ENCODE measurements around the gene TAMALIN.
A peak's percentile ranks its signal among the peaks of the same experiment; 100 is the strongest.

Gene TAMALIN

DNA sequence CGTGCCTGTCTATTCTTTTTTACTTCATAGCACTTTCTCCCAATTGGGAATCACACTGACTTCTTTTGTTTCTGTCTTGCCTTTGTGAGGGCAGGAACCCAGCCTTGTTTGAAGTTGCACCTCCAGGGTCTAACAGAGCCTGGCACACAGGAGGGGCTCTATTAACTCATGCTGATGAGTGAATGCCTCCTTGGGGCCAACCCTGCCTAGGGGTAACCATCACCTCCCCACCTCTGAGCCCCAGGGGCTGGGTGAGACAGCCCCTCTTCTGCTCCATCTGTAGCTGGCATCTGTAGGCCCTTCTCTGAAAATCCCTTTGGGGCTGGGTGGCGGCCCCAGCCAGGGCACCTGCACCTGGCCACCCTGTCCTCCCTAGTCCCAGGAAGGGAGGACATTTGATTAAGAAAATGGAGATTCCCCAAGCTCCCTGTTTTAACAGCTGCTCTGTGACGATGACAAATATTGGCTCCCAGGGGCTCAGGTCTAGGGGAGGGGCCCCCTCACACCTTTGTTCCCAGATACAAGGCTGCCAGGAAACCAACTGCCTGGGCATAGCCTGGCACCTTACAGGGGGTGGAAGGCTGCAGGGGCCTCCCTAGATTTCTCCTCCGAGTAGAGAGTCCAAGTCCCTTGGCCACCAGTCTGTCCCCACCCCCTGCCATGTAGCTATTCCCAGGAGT is 11.8 kb downstream of the TAMALIN start:
- TF ChIP-seq, protein P1, sequence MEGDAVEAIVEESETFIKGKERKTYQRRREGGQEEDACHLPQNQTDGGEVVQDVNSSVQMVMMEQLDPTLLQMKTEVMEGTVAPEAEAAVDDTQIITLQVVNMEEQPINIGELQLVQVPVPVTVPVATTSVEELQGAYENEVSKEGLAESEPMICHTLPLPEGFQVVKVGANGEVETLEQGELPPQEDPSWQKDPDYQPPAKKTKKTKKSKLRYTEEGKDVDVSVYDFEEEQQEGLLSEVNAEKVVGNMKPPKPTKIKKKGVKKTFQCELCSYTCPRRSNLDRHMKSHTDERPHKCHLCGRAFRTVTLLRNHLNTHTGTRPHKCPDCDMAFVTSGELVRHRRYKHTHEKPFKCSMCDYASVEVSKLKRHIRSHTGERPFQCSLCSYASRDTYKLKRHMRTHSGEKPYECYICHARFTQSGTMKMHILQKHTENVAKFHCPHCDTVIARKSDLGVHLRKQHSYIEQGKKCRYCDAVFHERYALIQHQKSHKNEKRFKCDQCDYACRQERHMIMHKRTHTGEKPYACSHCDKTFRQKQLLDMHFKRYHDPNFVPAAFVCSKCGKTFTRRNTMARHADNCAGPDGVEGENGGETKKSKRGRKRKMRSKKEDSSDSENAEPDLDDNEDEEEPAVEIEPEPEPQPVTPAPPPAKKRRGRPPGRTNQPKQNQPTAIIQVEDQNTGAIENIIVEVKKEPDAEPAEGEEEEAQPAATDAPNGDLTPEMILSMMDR (conservative IDR thresholded peaks at IDR 0.05; ENCODE audit: control insufficient read depth, insufficient read depth, low read depth, low read length), result no peak
- DNase-seq (ENCODE audit: low read depth), result no peak
- no peak overlapping the region for H3K4me3 ChIP-seq (ENCODE audit: control insufficient read depth, low read depth, low read length)

DNA sequence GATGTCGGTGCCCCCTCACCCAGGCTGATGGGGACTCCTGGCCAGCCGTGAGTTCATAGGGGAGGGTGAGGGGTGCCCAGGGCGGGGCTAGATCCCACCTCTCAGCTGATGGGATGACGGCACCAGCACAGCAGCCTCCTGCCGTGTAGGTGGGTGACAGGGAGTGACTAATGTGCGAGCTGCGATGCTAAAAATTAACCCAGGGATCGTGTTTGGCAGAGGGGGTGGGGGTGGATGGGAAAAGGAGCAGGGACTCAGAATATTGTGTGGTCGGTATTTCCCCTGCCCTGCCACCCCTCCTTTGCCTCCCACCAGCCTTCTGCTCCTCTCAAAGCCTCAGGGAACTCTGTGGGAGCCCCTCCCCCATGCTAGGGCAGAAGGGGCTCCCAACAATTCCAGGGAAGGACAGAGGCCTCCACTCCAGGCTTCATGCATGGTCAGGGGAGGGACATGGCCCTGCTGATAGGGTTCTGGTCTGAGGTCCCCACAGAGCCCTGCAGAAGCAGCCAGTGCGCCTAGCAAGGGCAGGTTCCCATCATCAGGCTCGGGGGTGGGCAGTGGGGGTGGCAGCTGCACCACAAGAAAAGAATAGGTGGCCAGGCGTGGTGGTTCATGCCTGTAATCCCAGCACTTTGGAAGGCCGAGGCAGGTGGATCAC is 12.5 kb downstream of the TAMALIN start:
- TF ChIP-seq, protein P1 (conservative IDR thresholded peaks at IDR 0.05; ENCODE audit: control insufficient read depth, insufficient read depth, low read depth, low read length), result no peak

DNA sequence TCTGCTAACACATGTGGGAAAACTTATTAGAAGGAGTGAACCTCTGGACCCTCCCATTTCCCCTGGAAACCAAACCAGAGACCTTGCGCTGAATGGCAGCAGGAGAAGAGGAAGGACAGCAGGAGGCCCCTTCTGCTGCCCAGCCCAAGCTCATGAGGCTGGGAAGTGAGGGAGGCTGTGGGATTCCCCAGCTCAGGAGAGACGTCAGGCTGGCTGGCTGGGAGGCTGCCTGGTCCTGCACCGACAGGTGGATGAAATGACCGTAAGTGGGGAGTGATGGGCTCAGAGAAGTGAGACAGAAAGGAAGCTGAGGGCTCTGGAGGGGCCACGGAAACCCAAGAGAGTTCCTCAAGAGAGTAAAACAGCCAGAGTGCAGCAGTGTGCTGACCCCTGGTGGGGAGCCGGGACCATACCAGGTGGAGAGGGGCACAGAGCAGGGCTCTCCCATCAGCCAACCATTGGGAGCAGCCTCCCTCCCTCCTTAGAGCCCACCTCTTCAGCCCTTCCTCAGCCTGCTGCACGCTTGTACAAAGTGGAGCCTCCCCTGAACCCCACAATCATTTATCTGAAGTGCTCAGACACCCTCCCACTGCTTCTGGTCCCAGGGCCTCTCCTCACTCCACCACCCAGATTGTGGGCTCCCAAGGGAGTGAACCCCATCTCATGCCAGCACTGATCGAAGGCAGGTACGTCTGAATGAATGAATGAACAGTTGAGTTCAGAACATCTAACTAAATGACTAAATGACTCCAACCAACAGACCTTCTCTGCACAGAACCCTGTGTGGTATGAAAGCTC is 14.0 kb downstream of the TAMALIN start:
- TF ChIP-seq, protein P1 (conservative IDR thresholded peaks at IDR 0.05; ENCODE audit: control insufficient read depth, insufficient read depth, low read depth, low read length), result peak; percentile 65
- peak; percentile 39 for DNase-seq (ENCODE audit: low read depth)
- H3K4me3 ChIP-seq (ENCODE audit: control insufficient read depth, low read depth, low read length), result no peak overlapping the region

More for the DNA sequence above, 12.5 kb downstream of the TAMALIN start:
- H3K4me3 ChIP-seq (ENCODE audit: control insufficient read depth, low read depth, low read length), result no peak overlapping the region
- DNase-seq (ENCODE audit: low read depth), result no peak

DNA sequence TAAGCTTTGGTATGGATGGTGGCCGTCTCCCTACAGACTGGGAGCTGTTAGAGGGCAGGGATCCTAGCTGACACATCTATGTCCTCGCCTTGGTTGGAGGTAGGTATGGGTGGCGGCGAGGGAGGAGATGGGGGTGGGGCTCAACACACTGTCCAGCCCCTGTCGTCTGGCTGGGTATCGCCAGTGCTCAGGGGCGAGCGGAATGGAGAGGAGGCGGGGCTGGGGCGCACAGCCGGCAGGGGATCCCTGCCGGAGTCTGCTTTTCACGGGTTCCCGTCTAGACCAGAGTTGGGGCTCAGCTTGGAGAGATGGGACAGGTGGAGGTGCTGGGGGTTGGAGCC is 16.1 kb downstream of the TAMALIN start:
- H3K4me3 ChIP-seq (ENCODE audit: control insufficient read depth, low read depth, low read length), result no peak overlapping the region
- TF ChIP-seq, protein P1 (conservative IDR thresholded peaks at IDR 0.05; ENCODE audit: control insufficient read depth, insufficient read depth, low read depth, low read length), result no peak
- no peak for DNase-seq (ENCODE audit: low read depth)

DNA sequence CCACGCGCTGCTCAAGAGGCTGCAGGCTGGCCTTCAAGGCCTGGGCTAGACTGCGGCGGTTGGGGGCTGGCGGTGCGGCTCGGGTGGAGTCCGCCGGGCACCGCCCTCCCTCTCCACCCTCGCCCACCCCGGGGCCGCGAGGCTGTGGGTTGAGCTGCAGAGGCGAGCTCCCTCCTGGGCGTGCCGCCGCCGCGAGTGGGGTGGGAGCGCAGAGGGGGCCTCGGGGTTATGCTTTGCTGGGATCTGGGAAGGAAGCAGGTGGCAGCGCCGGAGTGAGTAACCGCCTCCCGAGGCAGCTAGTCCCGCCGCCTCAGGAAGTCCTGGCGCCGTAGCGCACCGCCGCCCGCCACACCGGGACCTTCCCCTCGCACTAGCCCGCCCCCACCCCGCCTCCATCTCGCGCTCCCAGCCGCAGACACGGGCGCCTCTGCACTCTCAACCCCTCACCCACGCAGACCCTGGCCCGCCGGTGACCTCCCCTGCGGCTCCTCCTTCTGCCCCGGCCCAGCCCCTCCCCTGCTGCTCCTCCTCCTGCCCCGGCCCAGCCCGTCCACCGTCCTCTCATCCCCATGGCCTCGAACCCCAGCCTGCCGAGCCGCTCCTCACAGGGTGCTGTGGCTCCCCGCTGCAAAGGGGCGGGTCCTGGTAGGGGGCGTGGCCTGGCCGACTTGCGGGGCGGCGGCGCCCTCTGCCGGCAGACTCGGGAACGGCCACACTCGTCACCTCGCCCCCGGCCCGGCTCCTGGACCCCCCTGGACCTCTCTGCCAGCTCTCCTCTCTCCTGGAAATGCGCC is 16.6 kb downstream of the TAMALIN start:
- peak; percentile 48 for DNase-seq (ENCODE audit: low read depth)
- H3K4me3 ChIP-seq (ENCODE audit: control insufficient read depth, low read depth, low read length), result peak overlapping the region; percentile 39
- TF ChIP-seq, protein P1 (conservative IDR thresholded peaks at IDR 0.05; ENCODE audit: control insufficient read depth, insufficient read depth, low read depth, low read length), result no peak

DNA sequence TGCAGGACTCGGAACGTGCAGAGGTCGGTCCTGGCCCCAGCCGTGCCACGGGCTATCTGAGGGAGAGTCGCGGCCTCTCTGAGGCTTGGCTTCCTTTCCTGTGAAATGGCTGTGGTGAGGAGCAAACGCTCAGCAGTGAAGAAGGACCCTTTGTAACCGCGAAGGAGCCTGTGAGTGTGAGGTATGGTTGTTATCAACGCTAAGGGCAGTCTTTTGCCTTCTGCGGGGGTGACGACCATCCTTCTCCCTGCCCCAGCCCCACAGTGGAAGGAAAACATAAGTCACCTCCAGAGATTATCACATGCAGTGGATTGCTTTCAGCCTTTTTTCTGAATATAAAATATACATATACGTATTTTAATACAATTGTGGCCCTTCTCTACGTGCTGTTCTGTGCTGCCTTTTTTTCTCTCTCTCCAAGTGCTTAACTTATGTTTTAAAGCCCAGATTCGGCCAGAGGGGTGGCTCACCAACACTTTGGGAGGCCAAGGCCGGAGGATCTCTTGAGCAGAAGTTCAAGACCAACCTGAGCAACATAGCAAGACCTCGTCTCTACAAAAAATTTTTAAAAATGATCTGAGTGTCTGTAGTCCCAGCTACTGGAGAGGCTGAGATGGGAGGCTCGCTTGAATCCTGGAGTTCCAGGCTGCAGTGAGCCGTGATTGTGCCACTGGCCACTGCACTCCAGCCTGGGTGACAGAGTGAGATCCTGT is 17.4 kb downstream of the TAMALIN start:
- TF ChIP-seq, protein P1 (conservative IDR thresholded peaks at IDR 0.05; ENCODE audit: control insufficient read depth, insufficient read depth, low read depth, low read length), result no peak
- DNase-seq (ENCODE audit: low read depth), result no peak
- peak overlapping the region; percentile 39 for H3K4me3 ChIP-seq (ENCODE audit: control insufficient read depth, low read depth, low read length)
